Fibroblast of upper back skin (primary cell): ENCODE results near the gene METTL15.
"Not testable (repeated sequence)": the region's sequence is repeated elsewhere in the genome, so short reads cannot be mapped to it uniquely, and the experiment has no call there.

ENCODE experiments used
- DNase-seq: peaks from one replicate; pipeline ENCODE4 v3.0.0-alpha.2; 2013

Gene METTL15

GRCh38 chr11:28223577-28223976, 115.4 kb downstream of the METTL15 start:
- DNase-seq: no peak

- DNase-seq: no peak
These were observed 115.8 kb downstream of the METTL15 start for GRCh38 chr11:28223994-28224393.

- DNase-seq: no peak
These were observed 119.3 kb downstream of the METTL15 start for GRCh38 chr11:28227460-28227859.

- peak; percentile 62 for DNase-seq
These were observed 120.2 kb downstream of the METTL15 start for GRCh38 chr11:28228196-28228895.

GRCh38 chr11:28231475-28231874, 123.3 kb downstream of the METTL15 start:
- DNase-seq: no peak

- no peak for DNase-seq
These were observed 124.5 kb downstream of the METTL15 start for GRCh38 chr11:28232649-28233048.

GRCh38 chr11:28241760-28242159, 133.6 kb downstream of the METTL15 start:
- DNase-seq: no peak

- no peak for DNase-seq
These were observed 134.4 kb downstream of the METTL15 start for GRCh38 chr11:28242596-28242995.

GRCh38 chr11:28243061-28243460, 134.9 kb downstream of the METTL15 start:
- DNase-seq: no peak

GRCh38 chr11:28243581-28243980, 135.4 kb downstream of the METTL15 start:
- DNase-seq: peak; percentile 83

GRCh38 chr11:28245131-28245530, 136.9 kb downstream of the METTL15 start:
- peak; percentile 69 for DNase-seq

GRCh38 chr11:28250192-28250591, 142.0 kb downstream of the METTL15 start:
- DNase-seq: no peak

GRCh38 chr11:28251257-28251656, 143.1 kb downstream of the METTL15 start:
- no peak for DNase-seq

- peak; percentile 14 for DNase-seq
These were observed 149.6 kb downstream of the METTL15 start for GRCh38 chr11:28257761-28258160.

- DNase-seq: no peak
These were observed 151.1 kb downstream of the METTL15 start for GRCh38 chr11:28259177-28259843.

GRCh38 chr11:28268925-28269324, 160.7 kb downstream of the METTL15 start:
- DNase-seq: no peak

GRCh38 chr11:28269586-28269985, 161.4 kb downstream of the METTL15 start:
- DNase-seq: no peak

GRCh38 chr11:28272247-28272646, 164.1 kb downstream of the METTL15 start:
- DNase-seq: not testable (repeated sequence)

- no peak for DNase-seq
These were observed 166.0 kb downstream of the METTL15 start for GRCh38 chr11:28274216-28274615.

- DNase-seq: no peak
These were observed 176.0 kb downstream of the METTL15 start for GRCh38 chr11:28284196-28284595.

GRCh38 chr11:28289444-28289843, 181.3 kb downstream of the METTL15 start:
- DNase-seq: peak; percentile 20

GRCh38 chr11:28290995-28291394, 182.8 kb downstream of the METTL15 start:
- DNase-seq: not testable (repeated sequence)

GRCh38 chr11:28296426-28296825, 188.2 kb downstream of the METTL15 start:
- no peak for DNase-seq

GRCh38 chr11:28298209-28298608, 190.0 kb downstream of the METTL15 start:
- no peak for DNase-seq
